ENCODE results near the gene CMTM8. TPM values are rescaled to one million over a fixed set of nuclear protein-coding genes. Genes with fewer than 3 reads are reported as not detected.

Gene CMTM8
- total and polyA plus RNA-seq, 2 donors (not counting 1 experiment from before 2014, with no cell fraction given), result under 0.01 to 0.50 TPM

DNA sequence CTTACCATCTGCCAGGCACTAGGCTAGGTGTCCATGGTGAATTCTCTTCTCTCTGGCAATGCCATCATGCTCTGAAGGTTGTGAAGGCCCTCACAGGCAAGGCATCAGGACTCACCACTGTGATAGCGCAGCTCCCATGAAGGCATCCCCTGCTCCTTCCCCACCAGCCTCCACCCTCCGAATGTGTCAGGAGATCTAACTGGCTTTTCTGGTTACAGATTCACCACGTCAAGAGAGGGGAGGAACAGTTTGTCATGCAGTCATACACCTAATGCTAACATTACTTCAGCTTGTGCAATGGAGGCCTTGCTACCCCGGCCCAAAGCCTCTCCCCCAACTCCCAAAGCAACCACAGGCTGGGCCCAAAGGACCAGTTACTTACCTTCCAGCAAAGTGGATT, 8.9 kb upstream of the CMTM8 start:
- Histone ChIP-seq H3K27ac (ENCODE audit: insufficient read depth, low read length) (no peak overlapping the region), H3K9ac (ENCODE audit: insufficient read depth, low read length) (no peak overlapping the region), H4K20me1 (ENCODE audit: control insufficient read depth, extremely low read depth, insufficient read depth, low read length) (no peaks in the 10 kb centered on the region), H2AFZ (ENCODE audit: low read length) (no peak overlapping the region), H3K4me3 (replicated peaks in 1 of 4; ENCODE audit: control extremely low read depth in 1 of 4, insufficient read depth in 1 of 4, low read depth in 3 of 4, low read length in 4 of 4) (no peak overlapping the region), H3K9me3 (ENCODE audit: control insufficient read depth, insufficient read depth, low read depth, low read length) (no peaks in the 10 kb centered on the region), H3K36me3 (ENCODE audit: control insufficient read depth, insufficient read depth, low read length) (no peaks in the 10 kb centered on the region), H3K79me2 (ENCODE audit: control insufficient read depth, insufficient read depth, low read length) (no peaks in the 10 kb centered on the region), H3K27me3 (ENCODE audit: control insufficient read depth, insufficient read depth, low read length) (peaks cover 3% of the 10 kb centered on the region), H3K4me1 (ENCODE audit: control insufficient read depth, extremely low read depth, insufficient read depth, low read length) (no peaks in the 10 kb centered on the region), H3K4me2 (ENCODE audit: extremely low read depth, insufficient read depth, low read length) (no peak overlapping the region)
- DNase-seq (ENCODE audit: low read depth in 2 of 2), result no peak
- TF ChIP-seq, protein P1, sequence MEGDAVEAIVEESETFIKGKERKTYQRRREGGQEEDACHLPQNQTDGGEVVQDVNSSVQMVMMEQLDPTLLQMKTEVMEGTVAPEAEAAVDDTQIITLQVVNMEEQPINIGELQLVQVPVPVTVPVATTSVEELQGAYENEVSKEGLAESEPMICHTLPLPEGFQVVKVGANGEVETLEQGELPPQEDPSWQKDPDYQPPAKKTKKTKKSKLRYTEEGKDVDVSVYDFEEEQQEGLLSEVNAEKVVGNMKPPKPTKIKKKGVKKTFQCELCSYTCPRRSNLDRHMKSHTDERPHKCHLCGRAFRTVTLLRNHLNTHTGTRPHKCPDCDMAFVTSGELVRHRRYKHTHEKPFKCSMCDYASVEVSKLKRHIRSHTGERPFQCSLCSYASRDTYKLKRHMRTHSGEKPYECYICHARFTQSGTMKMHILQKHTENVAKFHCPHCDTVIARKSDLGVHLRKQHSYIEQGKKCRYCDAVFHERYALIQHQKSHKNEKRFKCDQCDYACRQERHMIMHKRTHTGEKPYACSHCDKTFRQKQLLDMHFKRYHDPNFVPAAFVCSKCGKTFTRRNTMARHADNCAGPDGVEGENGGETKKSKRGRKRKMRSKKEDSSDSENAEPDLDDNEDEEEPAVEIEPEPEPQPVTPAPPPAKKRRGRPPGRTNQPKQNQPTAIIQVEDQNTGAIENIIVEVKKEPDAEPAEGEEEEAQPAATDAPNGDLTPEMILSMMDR (conservative IDR thresholded peaks at IDR 0.05 in 1 of 2, IDR thresholded peaks at IDR 0.05 in 1 of 2; ENCODE audit: low read depth in 1 of 2, low read length in 2 of 2), result no peak
- no peak for TF ChIP-seq EZH2 (IDR thresholded peaks at IDR 0.05; ENCODE audit: low read length, missing control alignments)

DNA sequence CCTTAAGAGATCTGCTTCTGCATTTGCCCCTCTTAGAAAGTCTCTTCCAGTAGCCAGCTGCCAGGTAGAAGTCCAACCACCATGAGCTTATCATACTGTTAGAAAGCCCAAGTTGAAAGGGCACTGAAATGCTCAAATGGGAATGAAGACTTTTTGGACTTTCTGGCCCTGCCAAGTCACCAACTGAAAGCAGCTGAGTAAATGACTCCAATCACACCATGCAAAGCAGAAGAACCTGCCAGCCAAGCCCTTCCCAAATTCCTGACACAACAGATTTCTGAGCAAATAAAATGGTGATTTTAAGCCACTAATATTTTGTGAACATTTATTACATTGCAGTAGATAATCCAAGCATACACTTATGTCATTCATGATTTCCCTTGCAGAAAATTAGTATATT, 2.1 kb upstream of the CMTM8 start:
- no peaks in the 10 kb centered on the region for H3K79me2 ChIP-seq (ENCODE audit: control insufficient read depth, insufficient read depth, low read length)
- no peaks in the 10 kb centered on the region for H3K4me1 ChIP-seq (ENCODE audit: control insufficient read depth, extremely low read depth, insufficient read depth, low read length)
- H3K36me3 ChIP-seq (ENCODE audit: control insufficient read depth, insufficient read depth, low read length), result no peaks in the 10 kb centered on the region
- H3K9ac ChIP-seq (ENCODE audit: insufficient read depth, low read length), result no peak overlapping the region
- H3K9me3 ChIP-seq (ENCODE audit: control insufficient read depth, insufficient read depth, low read depth, low read length), result no peaks in the 10 kb centered on the region
- H3K4me3 ChIP-seq (replicated peaks in 1 of 4; ENCODE audit: control extremely low read depth in 1 of 4, insufficient read depth in 1 of 4, low read depth in 3 of 4, low read length in 4 of 4), result no peak overlapping the region
- no peak overlapping the region for H2AFZ ChIP-seq (ENCODE audit: low read length)
- no peak for DNase-seq (ENCODE audit: low read depth in 2 of 2)
- no peaks in the 10 kb centered on the region for H4K20me1 ChIP-seq (ENCODE audit: control insufficient read depth, extremely low read depth, insufficient read depth, low read length)
- H3K27me3 ChIP-seq (ENCODE audit: control insufficient read depth, insufficient read depth, low read length), result peaks cover 25% of the 10 kb centered on the region
- TF ChIP-seq, protein P1 (conservative IDR thresholded peaks at IDR 0.05 in 1 of 2, IDR thresholded peaks at IDR 0.05 in 1 of 2; ENCODE audit: low read depth in 1 of 2, low read length in 2 of 2), result no peak
- TF ChIP-seq EZH2 (IDR thresholded peaks at IDR 0.05; ENCODE audit: low read length, missing control alignments), result no peak
- H3K27ac ChIP-seq (ENCODE audit: insufficient read depth, low read length), result no peak overlapping the region
- no peak overlapping the region for H3K4me2 ChIP-seq (ENCODE audit: extremely low read depth, insufficient read depth, low read length)

DNA sequence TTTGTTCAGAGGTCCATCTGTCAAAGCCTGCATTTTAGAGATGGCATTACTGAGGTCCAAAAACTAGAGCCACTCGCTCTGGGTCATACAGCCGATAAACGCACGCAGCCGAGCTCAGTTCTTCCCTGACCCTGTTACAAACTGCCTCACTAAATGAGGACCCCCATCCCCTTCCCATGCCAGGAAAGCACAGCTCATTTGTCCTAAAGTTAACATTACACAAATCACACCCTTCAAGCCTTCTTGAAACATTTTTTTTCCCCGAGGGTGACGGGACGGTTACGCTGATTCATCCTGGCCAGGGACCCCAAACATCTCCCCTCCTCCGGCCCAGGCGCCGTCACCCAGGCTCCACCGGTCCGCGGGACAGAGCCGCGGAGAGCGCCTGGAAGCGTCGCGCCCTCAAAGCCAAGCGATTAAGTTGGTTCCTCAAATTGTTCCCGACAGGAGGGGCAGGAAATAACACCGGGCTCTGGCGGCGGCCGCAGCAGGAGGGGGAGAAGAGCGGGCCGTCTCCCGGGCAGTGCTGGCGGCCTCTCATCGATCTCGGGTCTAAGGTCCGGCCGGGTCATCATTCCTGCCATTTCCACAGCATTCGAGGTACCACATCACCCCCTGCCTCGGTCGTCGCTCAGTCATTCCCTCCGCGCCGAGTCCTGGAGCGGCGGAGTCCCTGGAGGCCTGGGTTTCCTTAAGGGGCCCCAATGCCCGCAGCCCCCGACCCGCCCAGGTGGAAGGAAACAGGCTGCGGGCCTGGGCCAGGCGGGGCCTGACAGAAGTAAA, 619 bp upstream of the CMTM8 start:
- no peak overlapping the region for H2AFZ ChIP-seq (ENCODE audit: low read length)
- H4K20me1 ChIP-seq (ENCODE audit: control insufficient read depth, extremely low read depth, insufficient read depth, low read length), result no peaks in the 10 kb centered on the region
- H3K27me3 ChIP-seq (ENCODE audit: control insufficient read depth, insufficient read depth, low read length), result peaks cover 23% of the 10 kb centered on the region
- no peaks in the 10 kb centered on the region for H3K9me3 ChIP-seq (ENCODE audit: control insufficient read depth, insufficient read depth, low read depth, low read length)
- no peak overlapping the region for H3K27ac ChIP-seq (ENCODE audit: insufficient read depth, low read length)
- no peaks in the 10 kb centered on the region for H3K4me1 ChIP-seq (ENCODE audit: control insufficient read depth, extremely low read depth, insufficient read depth, low read length)
- peak overlapping the region; percentile 72 for H3K4me2 ChIP-seq (ENCODE audit: extremely low read depth, insufficient read depth, low read length)
- peak; percentile 55 for TF ChIP-seq EZH2 (IDR thresholded peaks at IDR 0.05; ENCODE audit: low read length, missing control alignments)
- TF ChIP-seq, protein P1 (conservative IDR thresholded peaks at IDR 0.05 in 1 of 2, IDR thresholded peaks at IDR 0.05 in 1 of 2; ENCODE audit: low read depth in 1 of 2, low read length in 2 of 2), result no peak
- no peak overlapping the region for H3K9ac ChIP-seq (ENCODE audit: insufficient read depth, low read length)
- peak overlapping the region; percentile 20 to 57 (median 32) for H3K4me3 ChIP-seq (replicated peaks in 1 of 4; ENCODE audit: control extremely low read depth in 1 of 4, insufficient read depth in 1 of 4, low read depth in 3 of 4, low read length in 4 of 4)
- no peak for DNase-seq (ENCODE audit: low read depth in 2 of 2)
- no peaks in the 10 kb centered on the region for H3K79me2 ChIP-seq (ENCODE audit: control insufficient read depth, insufficient read depth, low read length)
- H3K36me3 ChIP-seq (ENCODE audit: control insufficient read depth, insufficient read depth, low read length), result no peaks in the 10 kb centered on the region

All from fibroblast of lung (primary cell).